ENCODE measurements around the gene DMAP1. TPM values are rescaled to one million over a fixed set of nuclear protein-coding genes. Genes with fewer than 3 reads are reported as not detected.

DMAP1 gene
- total and polyA plus RNA-seq, 4 donors, result 26.5 to 41.1 (median 35.1) TPM

GRCh38 chr1:44268054-44268453 lies 54.8 kb downstream of the DMAP1 start:
- no peak for TF ChIP-seq CTCF (IDR thresholded peaks at IDR 0.05; ENCODE audit: control extremely low read depth, extremely low read depth)
- H3K9me3 ChIP-seq (ENCODE audit: control insufficient read depth in 4 of 4, insufficient read depth in 3 of 4, low read length in 3 of 4), result no peaks in the 10 kb centered on the region
- H3K27ac ChIP-seq (ENCODE audit: low read depth in 1 of 2, low read length in 1 of 2), result no peak overlapping the region
- DNase-seq (no peak), ATAC-seq (ENCODE audit: insufficient read depth, low FRiP score) (no peak)
- WGBS, 2 donors, result 100% methylated on average over 1 of the region's 1 CpG
- H3K9ac ChIP-seq (ENCODE audit: insufficient read depth in 1 of 2, low read length in 2 of 2), result no peak overlapping the region
- H3K4me3 ChIP-seq, result no peak overlapping the region
- H3K36me3 ChIP-seq (ENCODE audit: control insufficient read depth in 4 of 4, insufficient read depth in 4 of 4, low read length in 4 of 4), result peaks cover 0 to 2% (median 0%) of the 10 kb centered on the region in 4 donors
- H3K4me1 ChIP-seq (ENCODE audit: control insufficient read depth in 5 of 5, insufficient read depth in 5 of 5, low read length in 5 of 5), result peaks cover 0 to 7% (median 2%) of the 10 kb centered on the region in 5 donors
- no peaks in the 10 kb centered on the region for H3K27me3 ChIP-seq (ENCODE audit: control insufficient read depth in 3 of 3, insufficient read depth in 3 of 3, low read length in 2 of 3)

Small RNA genes lying within 50 kb of the gene (small RNA-seq; reads per million reads assigned to genes)
- not detected for gene AL035417.1 (ENCODE audit: low replicate concordance)

Other genes starting within 250 kb of the DMAP1 start
- gene DPH2, start 243.5 kb upstream of the DMAP1 start, total RNA-seq, result 10 to 100 TPM; 17.1 to 25.5 TPM
- gene DPH2, start 243.5 kb upstream of the DMAP1 start, polyA plus RNA-seq, result 10 to 100 TPM; 11.6 to 28.5 TPM
- 100 to 1,000 TPM in 1 of 2 donors, 10 to 100 TPM in 1; 71.2 to 192 TPM for gene ATP6V0B, start 238.5 kb upstream of the DMAP1 start, total RNA-seq
- gene ATP6V0B, start 238.5 kb upstream of the DMAP1 start, polyA plus RNA-seq, result 100 to 1,000 TPM; 373 to 484 TPM
- 10 to 100 TPM; 13.6 to 40.9 TPM for gene B4GALT2, start 234.3 kb upstream of the DMAP1 start, total RNA-seq
- gene B4GALT2, start 234.3 kb upstream of the DMAP1 start, polyA plus RNA-seq, result 10 to 100 TPM; 28.9 to 32.2 TPM
- 10 to 100 TPM in 1 of 2 donors, 1 to 10 TPM in 1; 9.9 to 20.1 TPM for gene CCDC24, start 221.9 kb upstream of the DMAP1 start, total RNA-seq
- 10 to 100 TPM; 11.2 to 15.3 TPM for gene CCDC24, start 221.9 kb upstream of the DMAP1 start, polyA plus RNA-seq
- gene SLC6A9, start 182.0 kb upstream of the DMAP1 start, total RNA-seq, result 10 to 100 TPM in 1 of 2 donors, 1 to 10 TPM in 1; 9.8 to 29.9 TPM
- gene SLC6A9, start 182.0 kb upstream of the DMAP1 start, polyA plus RNA-seq, result 1 to 10 TPM; 8.7 to 8.9 TPM
- gene KLF17, start 94.7 kb upstream of the DMAP1 start, total RNA-seq, result under 1 TPM in 1 of 2 donors, not detected in 1; 0.28 TPM
- gene KLF17, start 94.7 kb upstream of the DMAP1 start, polyA plus RNA-seq, result under 1 TPM; 0.14 to 0.21 TPM
- gene KLF18, start 71.8 kb upstream of the DMAP1 start, total RNA-seq, result not detected
- gene KLF18, start 71.8 kb upstream of the DMAP1 start, polyA plus RNA-seq, result not detected
- gene ERI3, start 141.8 kb downstream of the DMAP1 start, total RNA-seq, result 10 to 100 TPM; 41.7 to 56.2 TPM
- gene ERI3, start 141.8 kb downstream of the DMAP1 start, polyA plus RNA-seq, result 10 to 100 TPM; 26.6 to 39.8 TPM
- 10 to 100 TPM; 44.9 to 65.2 TPM for gene RNF220, start 191.8 kb downstream of the DMAP1 start, total RNA-seq
- 10 to 100 TPM; 73.9 to 75.8 TPM for gene RNF220, start 191.8 kb downstream of the DMAP1 start, polyA plus RNA-seq

Measured in lung (tissue), 13 donors.